GM20431 (cell line): Measurements from ENCODE around the gene GRIA3.
"Not testable (repeated sequence)": the region's sequence is repeated elsewhere in the genome, so short reads cannot be mapped to it uniquely, and the experiment has no call there.

Source experiments
- in situ Hi-C: fragments of 300-500 bp; cut with MseI, MboI; formaldehyde crosslinking; loops from one replicate; pipeline ENCODE4 v1.15.0; 2020; ENCODE audit warnings: low sequenced_read_pairs; ENCODE audit not compliant: unreplicated experiment

The GRIA3 gene

DNA sequence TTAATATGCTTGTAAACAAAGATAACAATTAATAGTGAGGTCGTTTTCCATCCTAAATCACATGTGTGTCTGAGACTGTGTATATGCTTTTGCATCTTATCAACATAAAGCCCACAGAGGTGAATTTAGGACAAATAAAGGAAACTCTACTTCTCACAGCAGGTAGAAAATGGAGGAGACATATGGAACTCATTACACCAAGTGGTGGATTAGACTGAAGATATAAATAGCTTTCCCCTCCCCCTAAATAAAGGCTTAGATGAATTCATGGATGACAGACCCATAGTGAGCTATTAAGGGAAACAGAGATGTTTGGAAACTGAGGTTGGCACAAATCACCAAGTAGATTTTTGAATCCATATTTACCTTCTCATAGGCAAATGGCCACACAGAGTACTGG is 79.7 kb downstream of the GRIA3 start:
- in situ Hi-C loops: no loop called here

DNA sequence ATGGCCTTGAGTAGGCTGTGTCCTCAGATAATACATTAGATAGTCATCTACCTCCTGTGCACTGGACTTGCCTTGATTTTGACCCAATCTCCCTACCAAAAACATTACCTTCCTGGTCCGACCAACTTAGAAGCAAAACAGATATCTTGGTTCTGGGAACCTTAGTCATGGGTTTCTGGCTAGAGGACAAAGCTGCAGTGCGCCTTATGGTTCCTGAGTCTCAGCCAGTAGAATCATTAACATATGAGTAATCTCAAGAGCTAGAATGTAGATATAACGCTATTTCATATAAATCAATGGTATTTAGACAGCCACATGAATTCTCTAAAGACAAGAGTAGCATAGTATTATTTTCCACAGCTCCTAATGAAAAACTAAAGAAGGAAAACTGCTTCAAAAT is 83.1 kb downstream of the GRIA3 start:
- in situ Hi-C loops: no loop called here

DNA sequence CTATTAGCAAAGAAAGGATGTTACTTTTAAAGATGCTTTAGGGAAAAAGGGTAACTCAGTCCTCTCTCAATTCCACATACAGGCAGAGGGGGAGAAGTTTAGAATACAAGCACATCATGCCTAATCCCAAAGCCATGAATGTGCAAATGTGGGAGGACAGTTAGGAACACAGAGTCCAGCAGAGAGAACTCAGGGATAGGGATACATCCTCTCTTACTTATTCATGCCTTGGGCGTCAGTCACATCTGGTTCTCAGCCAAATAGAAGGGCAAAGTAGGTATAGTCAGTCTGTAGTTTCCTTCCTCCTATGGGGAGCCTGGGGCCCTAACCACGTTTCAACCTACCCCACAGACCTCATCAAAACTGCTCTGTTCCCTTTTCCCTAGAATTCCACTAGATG is 87.8 kb downstream of the GRIA3 start:
- in situ Hi-C loops: no loop called here

DNA sequence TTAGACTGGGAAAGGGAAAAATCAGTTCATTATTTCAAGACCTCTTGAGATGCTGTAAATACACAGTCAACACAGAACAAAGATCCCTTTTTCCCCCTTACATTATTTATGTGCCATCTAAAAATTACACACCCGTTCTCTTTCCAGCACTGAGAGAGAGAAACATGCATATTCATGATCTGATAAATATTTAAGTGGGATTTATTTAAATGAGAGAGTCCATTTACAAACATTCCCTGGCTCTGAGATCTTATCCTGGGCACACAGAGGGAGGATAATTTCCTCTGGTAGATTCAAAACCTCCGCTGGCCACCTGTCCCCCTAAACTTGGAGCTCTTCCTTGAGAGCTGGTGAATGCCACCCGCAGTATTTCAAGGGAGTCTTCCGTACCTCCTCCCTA is 88.6 kb downstream of the GRIA3 start:
- in situ Hi-C loops: no loop called here

- in situ Hi-C loops: no loop called here
Observed at GRCh38 chrX:123274796-123275195, 90.7 kb downstream of the GRIA3 start.

GRCh38 chrX:123277347-123277746 is 93.3 kb downstream of the GRIA3 start:
- in situ Hi-C loops: no loop called here

- in situ Hi-C loops: no loop called here
Observed at GRCh38 chrX:123277821-123278220, 93.7 kb downstream of the GRIA3 start.

DNA sequence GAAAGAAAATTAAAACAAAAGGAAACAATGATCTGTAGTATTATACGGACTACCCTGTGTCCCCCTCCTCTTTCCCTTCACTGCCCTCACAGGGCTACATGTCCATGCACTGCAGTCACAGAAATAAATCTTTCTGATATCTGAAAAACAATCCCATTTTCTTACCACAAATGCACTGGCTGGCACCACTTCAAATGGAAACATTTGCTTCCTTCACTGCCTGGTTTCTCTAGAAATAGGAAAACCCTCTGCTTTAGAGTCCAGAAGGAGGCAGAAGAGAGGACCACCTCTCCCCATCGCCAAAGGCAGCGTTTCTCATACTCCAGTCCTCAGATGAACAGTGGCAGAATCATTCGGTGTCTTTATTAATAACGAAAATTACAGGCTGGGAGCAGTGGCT is 98.2 kb downstream of the GRIA3 start:
- in situ Hi-C loops: no loop called here

GRCh38 chrX:123283407-123283806 is 99.3 kb downstream of the GRIA3 start:
- in situ Hi-C loops: not testable (repeated sequence)

DNA sequence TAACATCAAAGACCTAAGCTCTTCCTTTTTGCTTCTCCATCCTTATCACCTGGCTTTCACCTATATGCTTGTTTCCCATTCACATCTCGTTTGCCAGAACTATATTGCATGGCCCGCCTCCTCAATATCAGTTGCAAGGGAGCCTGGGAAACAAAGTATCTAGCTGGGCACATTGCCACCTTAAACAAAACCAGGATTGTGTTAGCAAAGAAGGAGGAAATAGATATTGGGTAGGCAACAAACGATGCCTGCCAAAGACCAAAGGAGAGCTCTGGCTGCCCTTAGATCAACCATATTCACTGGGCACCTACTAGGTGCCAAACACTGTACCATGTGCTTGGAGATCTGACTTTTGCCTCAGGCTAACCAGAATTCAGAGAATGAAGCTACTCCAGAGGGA is 107.5 kb downstream of the GRIA3 start:
- in situ Hi-C loops: no loop called here

GRCh38 chrX:123298026-123298425 is 113.9 kb downstream of the GRIA3 start:
- in situ Hi-C loops: no loop called here

GRCh38 chrX:123303429-123303828 is 119.4 kb downstream of the GRIA3 start:
- in situ Hi-C loops: no loop called here

GRCh38 chrX:123308658-123309057 is 124.6 kb downstream of the GRIA3 start:
- in situ Hi-C loops: no loop called here

GRCh38 chrX:123310112-123310511 is 126.0 kb downstream of the GRIA3 start:
- in situ Hi-C loops: no loop called here

DNA sequence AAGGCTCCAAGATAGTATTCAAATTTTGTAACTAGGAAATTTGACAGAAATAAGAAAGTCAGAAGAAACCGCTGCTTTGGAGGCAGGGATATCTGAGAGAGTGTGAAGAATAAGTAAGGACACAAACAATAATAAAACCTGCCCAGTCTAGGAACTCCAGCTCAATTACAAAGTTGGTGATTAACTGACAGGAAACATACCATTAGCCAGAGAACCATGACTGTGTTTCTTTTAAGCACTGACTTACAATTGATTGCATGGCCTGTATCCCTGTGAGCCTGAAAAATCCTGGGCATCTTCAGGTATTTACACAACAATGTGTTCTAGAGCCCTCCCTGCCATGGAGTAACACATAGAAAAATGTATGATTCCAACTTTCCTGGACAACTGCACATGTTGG is 127.4 kb downstream of the GRIA3 start:
- in situ Hi-C loops: no loop called here

- in situ Hi-C loops: no loop called here
Observed at GRCh38 chrX:123313486-123313885, 129.4 kb downstream of the GRIA3 start.

DNA sequence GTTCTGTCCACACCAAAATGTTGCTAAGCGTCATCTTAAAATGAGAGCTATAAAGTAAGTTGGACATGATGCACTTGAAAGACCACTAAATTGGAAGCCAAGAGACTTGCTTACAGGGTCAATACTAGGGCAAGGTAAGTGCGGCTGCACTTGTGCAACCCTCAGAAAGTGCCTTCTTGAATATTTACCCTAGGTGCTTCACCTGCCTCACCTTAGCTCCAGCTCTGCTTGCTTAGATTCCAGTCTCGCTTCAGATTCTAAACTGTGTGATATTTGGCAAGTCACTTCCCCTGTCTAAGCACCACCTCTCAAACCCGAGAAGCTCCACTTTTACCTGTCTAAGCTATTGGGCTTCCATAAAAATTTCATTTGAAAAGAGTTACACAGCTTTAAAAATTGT is 136.5 kb downstream of the GRIA3 start:
- in situ Hi-C loops: no loop called here

GRCh38 chrX:123322536-123322935 is 138.5 kb downstream of the GRIA3 start:
- in situ Hi-C loops: no loop called here

DNA sequence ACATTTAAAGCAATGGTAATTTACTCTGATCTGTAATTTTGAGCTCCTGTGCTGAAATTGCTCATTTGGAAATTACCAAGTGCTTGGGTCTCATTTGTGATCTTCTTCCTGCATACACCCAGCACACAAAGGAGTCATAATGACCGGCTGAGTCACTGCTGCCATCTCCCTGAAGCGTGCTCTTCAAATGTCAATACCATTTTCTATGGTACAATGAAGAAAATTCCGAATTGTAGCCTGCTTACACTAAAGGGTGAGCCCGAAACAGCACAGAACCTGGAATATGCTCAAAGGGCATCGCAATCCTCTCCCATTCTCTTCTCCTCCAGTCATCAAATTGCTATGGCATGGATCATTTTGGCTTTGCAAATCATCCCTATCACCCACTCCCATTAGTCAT is 140.5 kb downstream of the GRIA3 start:
- in situ Hi-C loops: no loop called here

GRCh38 chrX:123330229-123330942 is 146.3 kb downstream of the GRIA3 start:
- in situ Hi-C loops: no loop called here

GRCh38 chrX:123331349-123331748 is 147.3 kb downstream of the GRIA3 start:
- in situ Hi-C loops: no loop called here

DNA sequence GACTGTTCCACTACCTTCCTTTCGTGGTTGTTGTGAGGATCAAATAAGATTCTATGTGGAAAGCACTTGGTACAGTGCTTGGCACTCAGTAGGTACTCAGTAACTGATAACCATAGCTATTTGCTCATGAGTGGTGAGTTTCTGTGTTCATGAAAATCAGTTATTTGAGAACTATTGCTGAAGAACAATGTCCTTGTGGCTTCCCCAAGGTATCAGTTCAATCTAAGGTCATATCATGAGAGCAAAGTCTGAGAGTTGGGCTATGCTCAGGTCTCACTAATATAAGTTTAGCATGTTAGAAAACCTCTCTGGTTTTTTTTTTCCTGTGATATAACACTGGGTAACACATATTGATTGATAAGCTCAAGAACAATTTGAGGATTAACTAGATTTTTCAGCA is 147.8 kb downstream of the GRIA3 start:
- in situ Hi-C loops: no loop called here
